SW 1271 (cell line): ENCODE data around the gene MAS1L.

Experiments used
- DNase-seq, 2 experiments: peaks; one replicate each; lab custom pipeline; 2025; lab: John Stamatoyannopoulos, UW

MAS1L gene

DNA sequence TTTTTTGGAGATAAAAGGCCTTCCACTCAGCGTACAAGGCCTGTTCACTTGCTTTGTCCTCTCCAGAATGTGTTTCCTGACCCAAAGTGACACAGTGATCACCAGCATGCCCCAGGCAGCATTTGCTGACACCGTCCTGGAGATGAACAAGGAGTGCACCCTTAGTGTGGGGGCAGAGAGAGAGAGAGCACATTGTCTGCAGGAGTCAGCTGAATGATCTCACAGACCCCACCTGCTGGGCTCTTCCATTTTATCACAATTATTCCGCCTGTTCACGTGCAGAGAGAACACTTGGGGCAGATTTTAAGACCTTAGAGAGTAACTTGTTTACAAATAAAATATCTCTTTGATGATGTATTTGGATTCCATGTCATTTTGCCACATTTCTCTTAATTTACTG lies 22.4 kb upstream of the MAS1L start:
- DNase-seq: peak in 1 of 2 experiments; percentile 2

DNA sequence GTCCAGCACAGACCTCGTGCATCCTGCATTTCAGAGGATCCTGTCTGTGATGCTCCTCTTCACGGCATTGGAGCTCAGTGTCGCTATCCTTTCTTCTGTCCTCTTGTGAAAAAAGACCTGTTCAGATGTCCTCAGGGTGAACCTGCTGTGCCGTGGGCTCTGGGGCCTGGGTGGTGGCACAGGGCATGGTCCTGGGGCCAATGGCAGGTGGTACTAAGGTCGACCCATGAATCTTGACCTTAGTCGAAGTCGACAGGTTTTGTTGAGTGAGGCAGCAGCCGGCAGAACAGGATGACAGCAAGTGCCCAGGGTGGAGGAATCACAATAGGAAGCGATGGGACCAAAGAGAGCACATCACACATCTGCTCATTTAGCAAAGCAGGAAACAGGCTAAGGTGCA lies 22.0 kb upstream of the MAS1L start:
- no peak for DNase-seq

- no peak for DNase-seq
These were observed 21.5 kb upstream of the MAS1L start for GRCh38 chr6:29509239-29509638.

- no peak for DNase-seq
These were observed 19.6 kb upstream of the MAS1L start for GRCh38 chr6:29507319-29507718.

DNA sequence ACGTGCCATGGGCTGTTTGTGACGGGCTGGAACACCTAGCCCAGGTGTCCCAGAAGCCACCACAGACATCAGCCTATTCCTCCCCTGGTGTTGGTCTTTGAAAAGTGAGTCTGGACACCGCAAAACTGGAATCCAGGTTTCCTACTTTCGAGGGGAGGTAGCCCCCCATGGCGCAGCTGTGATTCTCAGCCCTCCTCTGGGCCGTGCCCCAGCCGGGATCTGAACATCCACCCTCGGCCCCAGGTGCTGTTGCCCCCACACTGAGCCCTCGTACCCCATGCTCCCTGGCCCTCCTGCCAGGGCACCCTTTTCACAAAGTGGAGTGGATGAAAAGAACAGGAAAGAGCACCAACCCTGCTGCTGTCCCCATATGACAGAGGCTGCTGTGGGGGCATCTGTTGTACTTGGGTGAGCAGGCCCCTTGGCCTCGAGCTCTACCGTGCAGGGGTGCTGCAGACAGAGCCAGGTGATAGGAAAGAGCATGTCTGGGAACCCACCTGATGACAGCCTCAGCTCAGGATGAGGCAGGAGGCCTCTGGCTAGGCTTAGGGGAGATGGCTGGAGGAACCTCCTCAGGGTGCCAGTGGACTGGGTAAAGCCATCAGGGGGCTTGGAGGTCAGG lies 18.8 kb upstream of the MAS1L start:
- no peak for DNase-seq

GRCh38 chr6:29505808-29506207 lies 18.1 kb upstream of the MAS1L start:
- DNase-seq: no peak

DNA sequence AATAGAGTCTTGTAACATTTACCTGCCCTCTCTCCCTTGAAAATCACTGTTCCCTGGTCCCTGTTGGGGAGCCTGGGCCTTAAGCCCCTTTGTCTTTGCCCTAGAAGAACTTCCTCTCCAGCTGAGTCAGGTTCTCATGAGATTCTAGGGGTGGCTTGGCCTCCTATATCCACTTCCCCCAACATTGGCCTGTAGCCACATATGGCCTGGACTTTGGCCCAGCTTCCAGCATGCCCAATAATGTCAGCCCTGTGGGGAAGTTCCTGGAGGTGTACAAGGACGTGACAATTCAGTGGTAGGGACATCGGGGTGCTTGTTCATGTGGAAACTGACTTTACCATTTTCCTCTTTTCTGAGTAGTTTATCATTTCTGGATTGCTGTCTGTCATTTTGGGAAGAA lies 17.2 kb upstream of the MAS1L start:
- DNase-seq: no peak

DNA sequence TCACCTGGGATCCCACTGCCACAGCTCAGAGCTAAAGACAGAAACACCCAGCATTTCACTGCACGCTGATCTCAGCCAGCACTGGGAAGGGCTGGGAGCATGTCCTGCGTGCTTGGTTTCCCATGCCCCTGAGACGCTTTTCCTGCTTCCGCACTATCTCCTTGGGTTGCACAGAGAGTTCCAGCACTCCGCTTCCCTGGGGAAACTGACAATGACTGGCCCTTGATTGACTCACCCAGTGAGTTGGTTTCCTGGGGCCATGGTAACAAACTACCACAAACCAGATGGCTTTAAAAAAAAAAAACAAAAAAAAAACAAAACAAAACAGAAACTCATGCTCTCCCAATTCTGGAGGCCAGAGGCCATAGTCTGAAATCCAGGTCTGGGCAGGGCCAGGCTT lies 14.8 kb upstream of the MAS1L start:
- no peak for DNase-seq

DNA sequence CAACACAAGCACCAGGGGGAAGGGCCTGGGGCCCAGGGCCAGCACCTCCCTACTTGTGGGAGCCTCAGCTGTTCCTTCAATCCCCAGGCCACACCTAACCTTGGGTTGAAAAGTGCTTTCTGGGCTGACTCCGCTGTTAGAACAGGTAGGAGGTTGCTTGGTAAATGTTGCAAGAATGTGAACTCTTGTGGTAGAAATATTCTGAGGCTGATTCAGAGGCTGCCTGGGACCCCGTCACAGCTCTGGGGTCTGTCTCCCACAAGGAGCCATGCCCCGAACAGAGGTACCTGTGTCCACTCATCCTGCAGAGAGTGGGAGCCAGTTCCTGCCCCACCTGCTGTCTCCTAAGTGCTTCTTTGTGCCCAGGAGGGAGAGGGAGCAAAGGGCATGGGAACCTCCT lies 14.4 kb upstream of the MAS1L start:
- no peak for DNase-seq

GRCh38 chr6:29501106-29501505 lies 13.3 kb upstream of the MAS1L start:
- no peak for DNase-seq

- DNase-seq: no peak
These were observed 12.8 kb upstream of the MAS1L start for GRCh38 chr6:29500594-29500993.

DNA sequence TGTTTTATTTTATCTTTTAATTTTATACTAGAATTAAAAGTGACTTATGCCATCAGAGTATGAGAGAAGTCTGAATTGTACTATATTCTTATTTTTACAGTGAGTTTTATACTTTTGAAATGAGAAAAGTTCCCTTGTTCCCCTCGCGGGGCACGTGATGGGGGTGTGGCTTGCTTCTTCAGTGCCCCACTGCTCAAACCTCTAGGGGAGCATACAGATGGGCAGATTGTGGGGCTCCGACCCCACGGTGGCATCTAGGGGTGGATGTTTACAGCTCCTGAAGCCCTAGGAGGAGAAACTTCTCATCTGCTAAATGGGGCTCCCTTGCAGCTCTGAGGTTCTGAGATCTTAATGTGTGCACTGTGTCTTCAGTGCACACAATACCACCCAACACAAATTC lies 11.9 kb upstream of the MAS1L start:
- DNase-seq: no peak

DNA sequence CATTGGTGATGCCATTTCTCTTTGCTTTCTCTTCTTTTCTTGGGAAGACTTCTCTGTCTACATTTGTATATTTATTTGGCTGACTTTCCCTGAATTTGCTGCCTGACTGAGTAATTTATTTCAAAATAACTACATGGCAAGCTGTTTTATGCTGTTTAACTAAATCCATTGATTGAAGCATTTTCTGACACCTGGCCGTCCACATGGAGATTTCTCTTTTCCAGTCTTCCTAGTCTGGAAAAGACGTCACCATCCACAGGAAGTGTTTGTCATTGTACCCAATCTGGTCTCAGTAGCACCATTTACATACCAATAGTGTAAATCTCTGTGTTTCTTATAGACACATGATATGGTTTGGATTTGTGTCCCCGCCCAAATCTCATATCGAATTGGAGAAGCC lies 9.2 kb upstream of the MAS1L start:
- DNase-seq: no peak

DNA sequence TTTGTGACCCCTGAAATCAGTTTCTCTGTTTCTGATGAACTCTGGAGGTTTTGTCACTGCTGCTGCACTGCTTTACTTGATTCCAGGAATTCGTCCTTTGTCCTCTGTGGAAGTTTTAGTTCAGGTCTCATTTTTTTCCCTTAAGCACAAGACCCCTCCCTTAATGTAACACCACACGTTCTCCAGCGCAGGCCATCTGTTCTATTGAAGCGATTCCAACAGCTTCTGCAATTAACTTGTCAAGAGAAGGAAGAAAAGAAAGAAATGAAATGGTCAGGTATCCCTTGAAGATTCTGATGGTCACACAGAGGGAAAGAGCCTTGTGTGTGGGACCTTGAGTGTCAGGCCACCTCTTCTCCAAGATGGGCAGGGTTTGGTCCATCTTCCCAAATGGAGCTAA lies 7.8 kb upstream of the MAS1L start:
- DNase-seq: no peak

DNA sequence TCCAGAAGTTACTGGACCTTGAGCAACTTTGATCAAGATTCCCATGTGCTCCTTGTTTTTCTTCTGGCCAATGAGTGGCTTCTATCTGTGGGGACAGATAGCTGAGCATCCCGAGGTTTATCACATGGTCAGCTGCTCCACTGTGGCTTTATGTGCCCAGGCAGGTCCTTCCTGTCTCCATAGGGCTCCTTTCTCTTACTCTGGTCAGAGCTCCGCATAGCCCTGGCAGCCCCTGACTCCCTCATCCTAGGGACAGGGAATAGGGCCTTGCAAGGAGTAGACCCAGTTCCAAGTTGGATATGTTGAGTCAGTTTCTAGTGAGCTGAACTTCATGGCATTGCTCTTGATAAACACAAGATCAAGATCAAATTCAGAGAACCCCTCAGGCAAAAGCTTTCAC lies 6.4 kb upstream of the MAS1L start:
- no peak for DNase-seq

DNA sequence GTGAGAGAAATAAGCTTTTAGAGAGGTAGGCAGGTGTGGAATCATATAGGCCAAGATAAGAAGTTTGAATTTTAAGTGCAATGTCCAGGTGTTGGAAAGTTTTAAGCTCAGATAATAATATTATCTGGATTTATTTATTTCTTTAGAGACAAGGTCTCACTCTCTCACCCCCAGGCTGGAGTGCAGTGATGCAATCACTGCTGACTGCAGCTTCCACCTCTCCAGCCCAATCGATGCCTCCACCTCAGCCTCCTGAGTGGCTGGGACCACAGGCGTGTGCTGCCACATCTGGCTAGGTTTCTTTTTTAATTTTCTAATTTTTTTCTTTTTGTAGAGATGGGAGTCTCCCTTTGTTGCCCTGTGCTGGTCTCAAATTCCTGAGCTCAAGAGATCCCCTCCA lies 5.5 kb upstream of the MAS1L start:
- no peak for DNase-seq

DNA sequence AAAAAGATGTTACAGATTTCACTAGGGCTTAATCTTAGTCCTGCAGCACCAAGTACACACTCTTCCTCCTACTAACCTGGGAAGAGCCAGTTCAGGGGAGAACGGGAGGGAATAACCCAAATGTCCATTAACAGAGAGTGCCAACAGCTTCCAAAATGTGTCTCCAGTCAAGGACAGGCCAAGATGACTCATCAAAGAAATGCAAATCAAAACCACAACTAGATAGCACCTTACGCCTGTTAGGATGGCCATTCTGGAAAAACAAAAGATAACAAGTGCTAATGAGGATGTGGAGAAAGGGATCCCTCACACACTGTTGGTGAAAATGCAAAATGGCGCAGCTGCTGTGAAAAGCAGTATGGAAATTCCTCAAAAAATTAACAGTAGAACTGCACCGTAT lies 3.8 kb upstream of the MAS1L start:
- DNase-seq: no peak

- DNase-seq: no peak
These were observed 2.8 kb upstream of the MAS1L start for GRCh38 chr6:29490552-29490951.

DNA sequence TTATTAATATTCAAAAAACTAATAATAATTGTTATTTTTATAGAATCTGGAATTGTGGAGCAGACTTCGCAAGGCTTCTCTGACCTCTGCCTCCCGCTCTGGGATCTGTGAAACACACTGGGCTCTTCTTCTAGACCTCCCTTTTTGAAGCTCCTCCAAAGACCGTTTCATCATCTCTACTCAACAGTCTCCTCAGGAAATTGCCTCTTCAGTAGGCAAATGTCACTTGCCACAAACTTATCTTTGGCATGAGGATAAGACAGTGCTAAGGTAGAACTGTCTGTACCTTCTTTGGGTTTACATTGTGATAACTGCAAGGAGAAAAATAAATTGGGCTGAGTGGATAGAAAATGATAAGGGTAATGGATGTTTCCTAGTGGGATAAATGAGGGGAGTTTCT lies 2.3 kb upstream of the MAS1L start:
- DNase-seq: no peak

- no peak for DNase-seq
These were observed 1.5 kb upstream of the MAS1L start for GRCh38 chr6:29489286-29489685.

DNA sequence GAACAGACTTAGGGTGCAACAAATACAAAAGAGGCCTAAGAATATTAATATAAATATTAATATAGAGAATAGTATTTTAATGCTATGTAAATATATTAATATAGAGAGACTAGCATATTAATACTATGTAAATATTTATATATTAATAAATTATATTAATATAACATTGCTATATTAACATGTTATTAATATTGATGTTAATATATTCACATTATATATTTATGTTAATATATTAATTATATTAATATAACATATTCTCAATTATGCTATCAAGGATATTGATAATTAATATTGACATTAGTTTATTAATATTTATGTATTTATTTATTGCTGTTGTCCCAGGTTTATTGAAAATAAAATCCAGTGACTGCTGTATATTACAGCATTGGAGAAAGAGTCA lies 1.1 kb upstream of the MAS1L start:
- DNase-seq: no peak

DNA sequence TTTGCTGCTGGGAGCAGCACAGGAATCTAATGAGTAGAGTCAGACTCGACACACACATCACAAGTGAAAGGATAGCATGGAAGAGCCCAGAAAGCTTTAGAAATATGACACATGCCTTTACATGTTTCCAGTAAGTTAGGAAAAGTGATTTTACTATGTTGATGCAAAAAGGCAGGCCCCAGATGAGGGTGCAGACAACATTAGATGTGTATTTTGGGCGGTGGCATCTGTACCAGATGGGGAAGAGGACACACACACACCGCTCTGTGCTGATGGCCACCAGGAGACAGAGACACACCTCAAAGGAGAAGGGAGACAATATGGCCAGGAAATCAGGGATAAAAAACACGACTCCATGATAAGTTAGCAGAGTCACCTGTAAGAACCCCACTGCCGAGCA lies 625 bp downstream of the MAS1L start:
- no peak for DNase-seq

GRCh38 chr6:29486577-29486976 lies 1.2 kb downstream of the MAS1L start:
- DNase-seq: no peak

DNA sequence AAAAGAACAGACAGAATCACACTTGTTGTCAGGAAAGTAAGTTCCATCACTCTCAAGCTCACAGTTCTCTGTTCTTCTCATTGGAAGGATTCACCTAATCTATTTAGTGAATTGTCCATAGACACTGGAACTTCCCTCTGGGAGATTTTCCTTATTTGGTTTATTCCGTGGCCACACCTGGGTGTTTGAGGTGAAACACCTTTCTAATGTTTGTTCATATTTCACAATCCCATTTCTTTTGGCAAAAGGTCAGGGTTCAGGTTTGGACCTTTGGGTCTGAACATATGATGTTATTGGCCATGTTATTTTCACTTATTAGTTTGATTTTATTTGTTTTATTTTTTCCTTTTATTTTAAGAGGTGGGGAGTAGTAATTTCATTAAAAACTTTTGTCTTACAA lies 4.0 kb downstream of the MAS1L start:
- DNase-seq: no peak

DNA sequence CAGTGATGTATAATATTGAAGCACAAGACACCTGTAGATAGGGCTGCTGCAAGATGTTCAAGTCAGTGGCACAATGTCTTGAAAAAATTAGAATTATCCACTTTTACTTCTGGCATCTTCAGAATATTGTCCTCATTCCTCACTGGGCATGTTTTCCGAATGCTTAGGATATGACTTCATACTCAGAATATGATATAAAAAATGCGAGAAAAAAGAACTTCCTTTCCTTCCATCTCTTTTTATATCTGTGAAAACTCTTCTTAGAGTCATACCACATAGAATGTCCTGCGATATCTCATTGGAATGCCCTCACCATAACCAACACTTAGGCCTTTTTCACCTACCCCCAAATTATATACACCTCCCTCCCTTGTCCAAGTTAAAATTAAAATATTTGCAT lies 4.6 kb downstream of the MAS1L start:
- no peak for DNase-seq
